Measurements from ENCODE around the gene CIDEB.
"Not testable (repeated sequence)": the region's sequence is repeated elsewhere in the genome, so short reads cannot be mapped to it uniquely, and the experiment has no call there.

Gene CIDEB

GRCh38 chr14:24332268-24332993 is 24.7 kb upstream of the CIDEB start:
- peak; percentile 60 for DNase-seq (ENCODE audit: low spot score)

- no peak for DNase-seq (ENCODE audit: low spot score)
These were observed 24.0 kb upstream of the CIDEB start for GRCh38 chr14:24331731-24332267.

- DNase-seq (ENCODE audit: low spot score): no peak
These were observed 23.3 kb upstream of the CIDEB start for GRCh38 chr14:24330973-24331674.

- no peak for DNase-seq (ENCODE audit: low spot score)
These were observed 22.0 kb upstream of the CIDEB start for GRCh38 chr14:24329736-24330135.

GRCh38 chr14:24329073-24329663 is 21.4 kb upstream of the CIDEB start:
- DNase-seq (ENCODE audit: low spot score): no peak

GRCh38 chr14:24327914-24328313 is 20.1 kb upstream of the CIDEB start:
- DNase-seq (ENCODE audit: low spot score): not testable (repeated sequence)

- DNase-seq (ENCODE audit: low spot score): no peak
These were observed 19.5 kb upstream of the CIDEB start for GRCh38 chr14:24327303-24327702.

GRCh38 chr14:24325963-24326362 is 18.2 kb upstream of the CIDEB start:
- DNase-seq (ENCODE audit: low spot score): no peak

GRCh38 chr14:24325041-24325530 is 17.3 kb upstream of the CIDEB start:
- no peak for DNase-seq (ENCODE audit: low spot score)

GRCh38 chr14:24324024-24324423 is 16.2 kb upstream of the CIDEB start:
- DNase-seq (ENCODE audit: low spot score): no peak

GRCh38 chr14:24323341-24323740 is 15.6 kb upstream of the CIDEB start:
- no peak for DNase-seq (ENCODE audit: low spot score)

GRCh38 chr14:24322672-24323071 is 14.9 kb upstream of the CIDEB start:
- no peak for DNase-seq (ENCODE audit: low spot score)

- no peak for DNase-seq (ENCODE audit: low spot score)
These were observed 13.6 kb upstream of the CIDEB start for GRCh38 chr14:24321212-24321975.

- peak; percentile 48 for DNase-seq (ENCODE audit: low spot score)
These were observed 9.6 kb upstream of the CIDEB start for GRCh38 chr14:24317141-24317928.

GRCh38 chr14:24316597-24316950 is 8.8 kb upstream of the CIDEB start:
- DNase-seq (ENCODE audit: low spot score): no peak

- DNase-seq (ENCODE audit: low spot score): no peak
These were observed 8.2 kb upstream of the CIDEB start for GRCh38 chr14:24315807-24316596.

- DNase-seq (ENCODE audit: low spot score): no peak
These were observed 7.5 kb upstream of the CIDEB start for GRCh38 chr14:24315243-24315806.

GRCh38 chr14:24314377-24315193 is 6.8 kb upstream of the CIDEB start:
- DNase-seq (ENCODE audit: low spot score): no peak

GRCh38 chr14:24313913-24314312 is 6.1 kb upstream of the CIDEB start:
- no peak for DNase-seq (ENCODE audit: low spot score)
